A549 treated with AZD2906 at 1 μM for 4 hours (cell line): ENCODE data around the gene PGP. TPM values are rescaled to one million over a fixed set of nuclear protein-coding genes. Genes with fewer than 3 reads are reported as not detected.

Source experiments
- total RNA-seq: library from RNA; stranded (reverse); fragments of 200-300 nt; extraction: Qiagen RNA extraction; gene quantifications from 5 replicates; pipeline ENCODE4 v1.2.3, GENCODE V29; 2022

The PGP gene
- 14.8 to 35.7 TPM (median 32.9 TPM) in 5 replicates for total RNA-seq

GRCh38 chr16:2214719-2214968 lies at the start of gene PGP:
Gene PGP (minus strand): TSS chr16:2214840. CDS start chr16:2214777, 63 bp downstream.

GRCh38 chr16:2251296-2252111 lies 36.9 kb upstream of the PGP start, which contains the start of gene ECI1:
Gene ECI1 (minus strand): TSS chr16:2251587. CDS start chr16:2251566, 21 bp downstream.

GRCh38 chr16:2236337-2237101 lies 21.9 kb upstream of the PGP start, which contains the start of gene DNASE1L2:
Gene DNASE1L2 (plus strand): TSS chr16:2236444. CDS start chr16:2236817, 373 bp downstream.

GRCh38 chr16:2223221-2223941 lies 8.7 kb upstream of the PGP start, which contains the start of gene E4F1:
Gene E4F1 (plus strand): TSS chr16:2223591. CDS start chr16:2223614, 23 bp downstream.

GRCh38 chr16:2210386-2211365 lies 4.0 kb downstream of the PGP start, which contains the start of gene BRICD5:
Gene BRICD5 (minus strand): TSS chr16:2210863. CDS start chr16:2210833, 30 bp downstream.

GRCh38 chr16:2205104-2205966 lies 9.3 kb downstream of the PGP start, which contains the start of gene MLST8:
Gene MLST8 (plus strand): TSS chr16:2205454. CDS start chr16:2206086, 632 bp downstream.

GRCh38 chr16:2196162-2196980 lies 18.3 kb downstream of the PGP start, which contains the start of gene CASKIN1:
Gene CASKIN1 (minus strand): TSS chr16:2196605. CDS start chr16:2196432, 173 bp downstream.

Other genes with a start within 250 kb of the PGP start
- not detected in 5 replicates for gene RNF151, start 248.0 kb downstream of the PGP start, total RNA-seq
- 31.6 to 41.2 TPM (median 38.0 TPM) in 5 replicates for gene TBL3, start 242.8 kb downstream of the PGP start, total RNA-seq
- 0.08 to 0.31 TPM (median 0.28 TPM) in 5 replicates for gene NOXO1, start 233.4 kb downstream of the PGP start, total RNA-seq
- 23.0 to 44.4 TPM (median 40.1 TPM) in 5 replicates for gene GFER, start 230.6 kb downstream of the PGP start, total RNA-seq
- 5.0 to 9.3 TPM (median 8.2 TPM) in 5 replicates for gene SYNGR3, start 224.9 kb downstream of the PGP start, total RNA-seq
- 47.7 to 63.8 TPM (median 61.2 TPM) in 5 replicates for gene ZNF598, start 205.0 kb downstream of the PGP start, total RNA-seq
- gene NPW, start 195.1 kb downstream of the PGP start, total RNA-seq: 0.65 to 1.4 TPM (median 0.88 TPM) in 5 replicates
- 45.2 to 69.1 TPM (median 66.9 TPM) in 5 replicates for gene NHERF2, start 187.9 kb downstream of the PGP start, total RNA-seq
- 36.2 to 51.1 TPM (median 47.9 TPM) in 5 replicates for gene NTHL1, start 167.0 kb downstream of the PGP start, total RNA-seq
- 32.0 to 40.6 TPM (median 34.1 TPM) in 5 replicates for gene TSC2, start 166.9 kb downstream of the PGP start, total RNA-seq
- gene PKD1, start 78.9 kb downstream of the PGP start, total RNA-seq: 34.4 to 54.4 TPM (median 49.3 TPM) in 5 replicates
- 1.9 to 4.4 TPM (median 3.3 TPM) in 5 replicates for gene RAB26, start 66.2 kb downstream of the PGP start, total RNA-seq
- 39.0 to 55.8 TPM (median 49.7 TPM) in 5 replicates for gene TRAF7, start 59.1 kb downstream of the PGP start, total RNA-seq
- 0.23 to 1.00 TPM (median 0.47 TPM) in 5 replicates for gene CASKIN1, start 18.2 kb downstream of the PGP start, total RNA-seq
- gene MLST8, start 9.4 kb downstream of the PGP start, total RNA-seq: 39.9 to 53.2 TPM (median 51.0 TPM) in 5 replicates
- 1.5 to 4.8 TPM (median 3.4 TPM) in 5 replicates for gene BRICD5, start 4.0 kb downstream of the PGP start, total RNA-seq
- 18.7 to 26.9 TPM (median 24.7 TPM) in 5 replicates for gene E4F1, start 8.8 kb upstream of the PGP start, total RNA-seq
- gene DNASE1L2, start 21.6 kb upstream of the PGP start, total RNA-seq: 0.60 to 1.7 TPM (median 1.3 TPM) in 5 replicates
- 48.5 to 95.5 TPM (median 93.6 TPM) in 5 replicates for gene ECI1, start 36.7 kb upstream of the PGP start, total RNA-seq
- gene RNPS1, start 53.3 kb upstream of the PGP start, total RNA-seq: 252 to 288 TPM (median 261 TPM) in 5 replicates
- 17.3 to 21.9 TPM (median 20.6 TPM) in 5 replicates for gene ABCA3, start 125.9 kb upstream of the PGP start, total RNA-seq
- 20.2 to 23.1 TPM (median 21.1 TPM) in 5 replicates for gene CCNF, start 214.6 kb upstream of the PGP start, total RNA-seq
- 15.9 to 20.9 TPM (median 18.9 TPM) in 5 replicates for gene TEDC2, start 245.3 kb upstream of the PGP start, total RNA-seq